Superior temporal gyrus (tissue), 1 donor: ENCODE measurements around the gene MUC5B.
"Not testable (repeated sequence)": the region's sequence is repeated elsewhere in the genome, so short reads cannot be mapped to it uniquely, and the experiment has no call there.

Experiments used
- DNase-seq: peaks from one replicate; pipeline ENCODE4 v3.0.0-alpha.2; 2016; ENCODE audit errors: extremely low spot score

Gene MUC5B

DNA sequence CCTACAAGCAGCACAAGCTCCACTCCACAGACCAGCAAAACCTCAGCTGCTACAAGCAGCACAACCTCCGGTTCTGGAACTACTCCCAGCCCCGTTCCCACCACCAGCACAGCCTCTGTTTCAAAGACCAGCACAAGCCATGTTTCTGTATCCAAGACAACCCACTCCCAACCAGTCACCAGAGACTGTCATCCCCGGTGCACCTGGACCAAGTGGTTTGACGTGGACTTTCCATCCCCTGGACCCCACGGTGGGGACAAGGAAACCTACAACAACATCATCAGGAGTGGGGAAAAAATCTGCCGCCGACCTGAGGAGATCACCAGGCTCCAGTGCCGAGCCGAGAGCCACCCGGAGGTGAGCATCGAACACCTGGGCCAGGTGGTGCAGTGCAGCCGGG is 33.0 kb upstream of the MUC5B start:
- DNase-seq = not testable (repeated sequence)

DNA sequence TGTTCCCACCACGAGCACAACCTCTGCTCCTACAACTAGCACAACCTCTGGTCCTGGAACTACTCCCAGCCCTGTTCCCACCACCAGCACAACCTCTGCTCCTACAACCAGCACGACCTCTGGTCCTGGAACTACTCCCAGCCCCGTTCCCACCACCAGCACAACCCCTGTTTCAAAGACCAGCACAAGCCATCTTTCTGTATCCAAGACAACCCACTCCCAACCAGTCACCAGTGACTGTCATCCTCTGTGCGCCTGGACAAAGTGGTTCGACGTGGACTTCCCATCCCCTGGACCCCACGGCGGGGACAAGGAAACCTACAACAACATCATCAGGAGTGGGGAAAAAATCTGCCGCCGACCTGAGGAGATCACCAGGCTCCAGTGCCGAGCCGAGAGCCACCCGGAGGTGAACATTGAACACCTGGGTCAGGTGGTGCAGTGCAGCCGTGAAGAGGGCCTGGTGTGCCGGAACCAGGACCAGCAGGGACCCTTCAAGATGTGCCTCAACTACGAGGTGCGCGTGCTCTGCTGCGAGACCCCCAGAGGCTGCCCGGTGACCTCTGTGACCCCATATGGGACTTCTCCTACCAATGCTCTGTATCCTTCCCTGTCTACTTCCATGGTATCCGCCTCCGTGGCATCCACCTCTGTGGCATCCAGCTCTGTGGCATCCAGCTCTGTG is 30.9 kb upstream of the MUC5B start:
- DNase-seq = not testable (repeated sequence)

DNA sequence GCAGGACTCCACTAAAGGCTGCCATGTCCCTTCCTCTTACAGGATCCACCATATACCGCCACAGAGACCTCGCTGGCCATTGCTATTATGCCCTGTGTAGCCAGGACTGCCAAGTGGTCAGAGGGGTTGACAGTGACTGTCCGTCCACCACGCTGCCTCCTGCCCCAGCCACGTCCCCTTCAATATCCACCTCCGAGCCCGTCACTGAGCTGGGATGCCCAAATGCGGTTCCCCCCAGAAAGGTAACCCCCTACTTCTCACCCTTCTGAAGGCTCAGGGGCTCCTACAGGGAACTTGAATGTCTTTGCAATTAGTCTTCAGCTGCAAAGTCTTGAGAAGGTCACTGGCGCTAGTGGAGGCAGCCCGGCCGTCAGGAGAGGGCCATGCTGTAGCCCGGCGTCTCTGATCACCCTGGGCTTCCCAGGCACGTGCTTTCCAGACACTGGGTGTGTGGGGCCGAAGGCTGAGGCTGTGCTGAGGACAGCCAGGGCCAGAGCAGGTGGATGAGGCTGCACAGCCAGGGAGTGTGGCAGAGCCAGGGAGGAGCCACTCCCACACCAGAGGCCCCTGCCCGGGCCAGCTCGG is 30.0 kb upstream of the MUC5B start:
- DNase-seq = no peak

DNA sequence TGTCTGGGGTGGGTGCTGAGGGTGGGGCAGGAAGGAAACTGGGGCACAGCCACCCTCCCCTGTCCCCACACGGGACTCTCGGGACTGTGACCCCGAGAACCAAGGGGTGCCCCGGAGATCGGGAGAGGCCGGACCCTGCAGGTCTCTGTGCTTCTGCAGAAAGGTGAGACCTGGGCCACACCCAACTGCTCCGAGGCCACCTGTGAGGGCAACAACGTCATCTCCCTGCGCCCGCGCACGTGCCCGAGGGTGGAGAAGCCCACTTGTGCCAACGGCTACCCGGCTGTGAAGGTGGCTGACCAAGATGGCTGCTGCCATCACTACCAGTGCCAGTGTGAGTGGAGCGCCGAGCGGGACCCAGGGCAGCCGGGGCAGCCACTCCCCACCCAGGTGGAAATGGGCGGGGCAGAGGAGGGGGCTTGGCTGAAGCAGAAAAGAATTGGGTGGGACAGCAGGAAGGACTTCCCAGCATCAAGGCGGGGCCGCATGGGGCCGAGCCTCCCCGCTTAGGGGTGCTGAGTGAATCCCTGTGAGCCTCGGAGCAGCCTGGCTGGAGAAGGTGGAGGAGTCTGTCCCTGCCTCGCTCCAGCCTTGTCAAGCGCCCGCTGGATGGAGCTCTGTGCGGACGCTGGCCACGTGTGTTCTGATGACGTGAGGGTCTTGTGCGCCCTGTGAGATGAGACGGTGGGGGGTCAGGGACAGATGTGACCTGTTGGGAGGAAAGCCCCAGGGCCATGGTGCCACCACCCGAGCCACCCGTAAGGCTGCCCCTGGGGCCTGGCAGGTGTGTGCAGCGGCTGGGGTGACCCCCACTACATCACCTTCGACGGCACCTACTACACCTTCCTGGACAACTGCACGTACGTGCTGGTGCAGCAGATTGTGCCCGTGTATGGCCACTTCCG is 29.3 kb upstream of the MUC5B start:
- DNase-seq = no peak

DNA sequence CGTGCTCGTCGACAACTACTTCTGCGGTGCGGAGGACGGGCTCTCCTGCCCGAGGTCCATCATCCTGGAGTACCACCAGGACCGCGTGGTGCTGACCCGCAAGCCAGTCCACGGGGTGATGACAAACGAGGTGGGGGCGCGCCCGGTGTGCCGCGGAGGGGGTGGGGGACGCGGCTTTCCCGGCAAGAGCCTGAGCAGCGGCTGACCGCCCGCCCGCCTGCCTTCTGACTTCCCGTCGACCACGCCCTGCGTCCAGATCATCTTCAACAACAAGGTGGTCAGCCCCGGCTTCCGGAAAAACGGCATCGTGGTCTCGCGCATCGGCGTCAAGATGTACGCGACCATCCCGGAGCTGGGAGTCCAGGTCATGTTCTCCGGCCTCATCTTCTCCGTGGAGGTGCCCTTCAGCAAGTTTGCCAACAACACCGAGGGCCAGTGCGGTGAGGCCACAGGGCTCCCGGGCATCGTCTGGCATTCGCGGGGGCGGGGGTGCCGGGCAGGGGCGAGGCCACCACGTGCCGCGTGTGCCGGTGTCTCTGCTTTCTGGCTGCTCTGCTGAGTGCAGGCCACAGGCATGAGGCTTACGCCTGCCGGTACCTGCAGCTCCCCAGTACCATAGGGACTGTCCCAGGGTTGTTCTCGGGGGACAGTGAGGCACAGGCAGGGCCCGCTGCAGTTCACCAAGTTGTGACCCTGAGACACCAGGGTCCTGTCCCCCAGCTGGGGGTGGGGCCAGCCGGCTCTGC is 28.5 kb upstream of the MUC5B start:
- no peak for DNase-seq

DNA sequence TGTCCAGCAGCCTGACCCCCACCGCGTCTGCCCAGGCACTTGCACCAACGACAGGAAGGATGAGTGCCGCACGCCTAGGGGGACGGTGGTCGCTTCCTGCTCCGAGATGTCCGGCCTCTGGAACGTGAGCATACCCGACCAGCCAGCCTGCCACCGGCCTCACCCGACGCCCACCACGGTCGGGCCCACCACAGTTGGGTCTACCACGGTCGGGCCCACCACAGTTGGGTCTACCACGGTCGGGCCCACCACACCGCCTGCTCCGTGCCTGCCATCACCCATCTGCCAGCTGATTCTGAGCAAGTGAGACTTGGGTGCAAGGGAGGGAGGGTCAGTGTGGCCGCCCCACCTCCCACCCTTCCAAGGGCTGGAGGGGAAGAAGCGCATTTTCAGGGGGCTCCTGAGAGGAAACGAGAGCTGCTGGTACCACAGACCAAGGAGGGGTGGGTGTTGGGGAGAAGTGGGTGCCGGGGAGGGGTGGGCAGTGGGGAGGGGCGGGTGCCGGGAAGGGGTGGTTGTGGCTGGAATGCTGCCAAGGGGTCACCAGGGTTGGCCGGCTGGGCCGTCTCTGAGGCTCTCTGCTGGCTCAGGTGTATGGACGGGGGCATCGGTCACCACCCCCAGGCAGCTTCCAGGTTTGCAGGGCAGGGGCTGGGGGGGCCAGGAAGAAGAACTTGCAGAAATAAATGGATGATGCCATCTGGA is 27.7 kb upstream of the MUC5B start:
- DNase-seq = no peak

DNA sequence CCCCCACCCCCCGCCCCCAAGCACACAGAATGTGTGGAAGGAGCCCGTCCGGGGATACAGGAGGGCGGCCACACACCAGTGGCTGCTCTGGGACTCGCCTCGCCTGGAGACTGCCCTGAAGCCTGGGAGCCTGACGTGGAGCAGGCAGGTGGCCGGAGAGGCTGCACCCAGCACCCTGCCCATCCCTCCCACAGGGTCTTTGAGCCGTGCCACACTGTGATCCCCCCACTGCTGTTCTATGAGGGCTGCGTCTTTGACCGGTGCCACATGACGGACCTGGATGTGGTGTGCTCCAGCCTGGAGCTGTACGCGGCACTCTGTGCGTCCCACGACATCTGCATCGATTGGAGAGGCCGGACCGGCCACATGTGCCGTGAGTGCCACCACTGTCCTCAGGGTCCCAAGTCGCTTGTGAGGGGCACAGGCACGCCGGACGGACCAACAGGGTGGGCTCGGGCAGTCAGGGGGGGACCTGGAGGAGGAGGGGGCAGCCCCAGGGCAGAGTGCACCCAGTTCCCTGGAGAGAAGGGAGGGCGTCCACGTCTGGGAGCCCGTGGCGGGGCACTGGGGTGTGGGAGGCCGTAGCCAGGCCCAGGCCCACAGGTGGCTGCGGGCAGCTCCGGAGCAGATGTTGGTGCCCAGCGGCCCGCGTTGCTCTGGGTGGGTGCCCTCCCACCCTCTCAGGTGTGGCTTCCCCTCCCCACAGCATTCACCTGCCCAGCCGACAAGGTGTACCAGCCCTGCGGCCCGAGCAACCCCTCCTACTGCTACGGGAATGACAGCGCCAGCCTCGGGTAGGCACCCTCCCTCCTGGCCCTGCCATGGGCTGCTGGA is 27.0 kb upstream of the MUC5B start:
- no peak for DNase-seq

DNA sequence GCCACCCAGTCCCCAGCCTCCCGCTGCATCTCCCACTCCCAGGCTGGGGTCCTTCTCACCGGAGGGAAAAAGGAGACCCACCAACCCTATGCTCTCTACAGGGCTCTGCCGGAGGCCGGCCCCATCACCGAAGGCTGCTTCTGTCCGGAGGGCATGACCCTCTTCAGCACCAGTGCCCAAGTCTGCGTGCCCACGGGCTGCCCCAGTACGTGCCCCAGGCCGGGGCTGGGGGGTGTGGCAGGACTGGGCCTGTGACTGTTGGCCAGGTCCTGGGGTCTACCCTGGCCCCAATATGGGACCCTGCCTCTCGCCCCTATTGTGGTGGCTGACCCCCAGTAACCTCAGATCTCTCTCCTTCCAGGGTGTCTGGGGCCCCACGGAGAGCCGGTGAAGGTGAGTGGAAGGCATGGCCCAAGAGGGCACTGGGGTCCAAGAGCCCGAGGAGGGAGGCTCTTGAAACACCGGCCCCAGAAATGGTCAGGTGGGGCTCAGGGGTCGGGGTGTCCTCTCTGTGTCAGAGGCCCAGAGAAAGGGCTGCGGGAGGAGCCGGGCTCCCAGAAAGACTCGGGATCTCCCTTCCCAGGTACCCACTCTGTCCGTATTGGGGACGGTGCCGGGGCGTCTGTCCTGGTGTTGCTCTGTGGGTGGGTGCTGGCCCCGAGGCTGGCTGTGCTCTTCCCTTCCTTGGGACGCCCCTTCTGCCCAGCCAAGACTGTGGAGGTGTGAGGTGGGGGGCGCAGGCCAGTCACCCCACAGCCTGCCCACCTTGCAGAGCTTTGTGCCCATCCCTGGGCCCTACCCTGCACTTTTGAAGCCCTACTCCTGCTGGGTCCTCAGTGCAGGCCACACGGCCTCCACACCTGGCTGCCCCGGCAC is 26.1 kb upstream of the MUC5B start:
- DNase-seq = no peak

DNA sequence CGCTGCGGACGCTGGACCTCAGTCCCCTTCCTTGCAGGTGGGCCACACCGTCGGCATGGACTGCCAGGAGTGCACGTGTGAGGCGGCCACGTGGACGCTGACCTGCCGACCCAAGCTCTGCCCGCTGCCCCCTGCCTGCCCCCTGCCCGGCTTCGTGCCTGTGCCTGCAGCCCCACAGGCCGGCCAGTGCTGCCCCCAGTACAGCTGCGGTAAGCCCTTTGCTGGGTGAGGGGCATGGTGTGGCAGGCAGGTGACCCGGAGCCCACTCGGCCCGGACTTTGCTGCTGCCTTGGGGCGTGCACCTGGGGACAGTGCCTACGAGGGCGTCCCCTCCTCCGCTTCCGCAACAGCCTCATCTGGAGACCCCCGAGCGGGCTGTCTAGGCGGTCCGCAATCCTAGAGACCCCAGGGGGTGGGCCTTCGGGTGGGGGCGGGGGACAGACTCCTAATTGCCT is 25.4 kb upstream of the MUC5B start:
- no peak for DNase-seq

DNA sequence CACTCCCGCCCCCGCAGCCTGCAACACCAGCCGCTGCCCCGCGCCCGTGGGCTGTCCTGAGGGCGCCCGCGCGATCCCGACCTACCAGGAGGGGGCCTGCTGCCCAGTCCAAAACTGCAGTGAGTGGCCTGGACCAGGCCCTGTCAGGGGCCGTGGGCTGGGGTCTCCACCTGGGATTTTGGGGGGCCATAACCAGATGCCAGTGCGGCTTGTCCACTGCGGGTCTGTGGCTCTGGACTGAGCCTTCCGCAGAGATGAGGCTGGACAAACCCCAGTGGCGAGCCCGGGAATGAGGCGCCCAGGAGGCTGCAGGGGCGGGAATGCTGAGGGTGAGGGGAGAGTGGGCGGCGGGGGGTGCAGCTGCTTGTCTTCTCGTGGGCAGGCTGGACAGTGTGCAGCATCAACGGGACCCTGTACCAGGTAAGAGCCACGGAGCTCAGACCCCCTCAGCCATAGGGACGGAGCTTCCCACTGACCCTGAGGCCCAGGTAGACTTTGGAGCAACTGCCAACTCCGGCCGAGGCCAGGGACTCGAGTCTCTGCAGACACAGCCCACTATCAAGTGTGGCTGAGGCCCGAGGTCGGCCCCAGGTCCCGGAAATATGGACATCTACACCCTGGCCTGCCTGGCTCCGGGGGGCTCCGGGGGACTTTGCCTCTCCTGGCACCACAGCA is 24.8 kb upstream of the MUC5B start:
- DNase-seq = no peak

DNA sequence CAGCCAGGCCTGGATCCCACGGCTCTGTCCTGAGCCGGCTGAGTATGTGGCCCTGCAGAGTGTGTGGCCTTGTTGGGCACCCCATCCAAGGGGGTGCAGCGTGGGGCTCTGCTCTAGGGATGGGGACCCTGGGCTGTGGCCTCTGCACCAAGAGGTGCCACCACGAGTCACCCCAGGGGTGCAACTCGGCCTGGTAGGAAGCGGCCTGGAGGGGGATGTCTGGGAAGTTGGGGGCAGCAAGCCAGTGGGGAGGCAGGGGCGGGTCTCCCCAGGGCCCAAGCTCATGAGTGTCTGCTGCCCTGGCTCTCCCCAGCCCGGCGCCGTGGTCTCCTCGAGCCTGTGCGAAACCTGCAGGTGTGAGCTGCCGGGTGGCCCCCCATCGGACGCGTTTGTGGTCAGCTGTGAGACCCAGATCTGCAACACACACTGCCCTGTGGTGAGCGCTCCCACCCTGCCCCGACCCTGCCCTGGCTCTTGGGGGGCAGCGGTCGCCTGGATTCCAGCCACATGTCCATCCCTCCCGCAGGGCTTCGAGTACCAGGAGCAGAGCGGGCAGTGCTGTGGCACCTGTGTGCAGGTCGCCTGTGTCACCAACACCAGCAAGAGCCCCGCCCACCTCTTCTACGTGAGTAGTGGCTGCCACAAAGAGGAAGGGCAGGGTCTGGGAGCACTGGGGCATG is 24.2 kb upstream of the MUC5B start:
- DNase-seq = no peak

DNA sequence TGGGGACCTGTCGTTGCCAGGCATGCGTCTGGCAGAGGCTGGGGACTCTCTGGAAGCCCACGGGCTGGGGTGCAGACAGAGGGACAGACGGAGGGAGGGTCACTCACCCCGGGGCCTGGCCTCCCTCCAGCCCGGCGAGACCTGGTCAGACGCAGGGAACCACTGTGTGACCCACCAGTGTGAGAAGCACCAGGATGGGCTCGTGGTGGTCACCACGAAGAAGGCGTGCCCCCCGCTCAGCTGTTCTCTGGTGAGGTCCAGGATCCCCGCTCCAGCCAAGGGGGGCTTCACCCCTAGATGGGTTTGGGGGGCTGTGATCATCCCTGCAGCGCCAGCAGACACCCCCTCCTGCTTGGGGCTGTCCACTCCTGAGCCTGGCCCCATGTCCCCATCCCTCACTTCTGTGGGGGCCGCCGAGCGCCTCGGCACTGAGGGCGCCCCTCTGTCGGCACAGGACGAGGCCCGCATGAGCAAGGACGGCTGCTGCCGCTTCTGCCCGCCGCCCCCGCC is 23.6 kb upstream of the MUC5B start:
- no peak for DNase-seq

DNA sequence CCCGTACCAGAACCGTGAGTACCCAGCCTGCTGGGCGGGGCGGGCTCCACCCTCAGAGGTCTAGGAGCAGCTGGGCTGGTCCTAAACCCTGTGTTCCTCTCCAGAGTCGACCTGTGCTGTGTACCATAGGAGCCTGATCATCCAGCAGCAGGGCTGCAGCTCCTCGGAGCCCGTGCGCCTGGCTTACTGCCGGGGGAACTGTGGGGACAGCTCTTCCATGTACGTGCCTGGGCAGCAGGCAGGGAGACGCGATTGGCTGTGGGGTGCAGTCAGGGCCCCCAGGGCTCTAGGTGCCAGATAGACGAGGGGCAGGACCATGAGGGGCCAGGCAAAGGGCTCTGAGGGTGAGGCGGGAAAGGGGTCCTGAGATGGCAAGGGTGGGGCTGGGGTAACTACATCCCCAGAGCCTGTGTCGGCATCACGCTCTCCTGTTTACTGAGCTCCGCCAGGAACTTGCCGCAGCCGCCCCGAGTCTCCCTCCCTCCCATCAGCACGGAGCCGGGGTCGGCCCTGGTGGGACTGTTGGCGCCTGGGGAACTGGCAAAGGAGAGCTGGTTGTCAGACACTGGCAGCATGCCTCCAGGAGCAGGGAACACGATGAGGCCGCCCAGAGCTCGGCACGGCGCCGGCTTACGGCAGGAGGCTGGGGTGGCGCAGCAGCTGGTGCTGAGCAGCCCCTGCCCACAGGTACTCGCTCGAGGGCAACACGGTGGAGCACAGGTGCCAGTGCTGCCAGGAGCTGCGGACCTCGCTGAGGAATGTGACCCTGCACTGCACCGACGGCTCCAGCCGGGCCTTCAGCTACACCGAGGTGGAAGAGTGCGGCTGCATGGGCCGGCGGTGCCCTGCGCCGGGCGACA is 22.9 kb upstream of the MUC5B start:
- no peak for DNase-seq

DNA sequence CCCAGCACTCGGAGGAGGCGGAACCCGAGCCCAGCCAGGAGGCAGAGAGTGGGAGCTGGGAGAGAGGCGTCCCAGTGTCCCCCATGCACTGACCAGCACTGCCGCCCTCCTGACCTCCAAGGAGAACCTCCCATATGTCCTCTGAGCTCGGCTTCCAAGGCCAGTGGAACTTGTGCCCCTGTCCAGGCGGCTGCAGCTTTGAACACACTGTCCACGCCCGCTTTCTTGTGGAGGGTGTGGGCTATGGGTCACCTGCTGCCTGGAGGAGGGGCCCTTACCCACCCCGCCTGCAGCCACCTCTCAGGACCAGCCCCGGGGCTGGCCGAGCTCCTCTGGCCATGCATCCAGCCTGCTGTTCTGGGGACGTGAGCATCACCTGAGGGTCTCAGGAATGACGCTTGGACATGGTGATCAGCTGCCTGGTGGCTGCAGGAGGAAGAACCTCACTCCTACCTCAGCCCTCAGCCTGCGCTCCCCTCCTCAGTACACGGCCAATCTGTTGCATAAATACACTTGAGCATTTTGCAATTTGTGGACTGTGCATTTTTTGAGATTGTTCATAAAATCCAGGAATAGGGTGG is 22.2 kb upstream of the MUC5B start:
- DNase-seq = no peak

DNA sequence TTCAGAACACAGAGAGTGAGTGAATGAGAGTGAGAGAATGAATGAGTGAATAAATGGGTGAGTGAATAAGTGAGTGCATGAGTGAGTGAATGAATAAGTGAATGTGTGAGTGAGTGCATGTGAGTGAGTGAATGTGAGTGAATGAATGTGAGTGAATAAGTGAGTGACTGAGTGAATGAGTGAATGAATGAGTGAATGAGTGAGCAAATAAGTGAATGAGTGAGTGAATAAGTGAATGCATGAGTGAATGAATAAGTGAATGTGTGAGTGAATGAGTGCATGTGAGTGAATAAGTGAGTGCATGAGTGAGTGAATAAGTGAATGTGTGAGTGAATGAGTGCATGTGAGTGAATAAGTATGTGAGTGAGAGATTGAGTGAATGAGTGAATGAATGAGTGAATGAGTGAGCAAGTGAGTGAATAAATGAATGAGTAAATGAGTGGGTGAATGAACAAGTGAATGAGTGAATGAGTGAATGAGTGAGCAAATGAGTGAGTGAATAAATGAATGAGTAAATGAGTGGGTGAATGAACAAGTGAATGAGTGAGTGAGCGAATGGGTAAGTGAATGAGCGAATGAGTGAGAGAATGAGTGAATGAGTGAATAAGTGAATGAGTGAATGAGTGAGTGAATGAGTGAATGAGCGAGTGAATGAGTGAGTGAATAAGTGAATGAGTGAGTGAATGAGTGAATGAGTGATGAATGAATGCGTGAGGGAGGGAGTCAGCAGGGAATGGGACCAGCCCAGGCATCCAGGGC is 21.3 kb upstream of the MUC5B start:
- DNase-seq = no peak

DNA sequence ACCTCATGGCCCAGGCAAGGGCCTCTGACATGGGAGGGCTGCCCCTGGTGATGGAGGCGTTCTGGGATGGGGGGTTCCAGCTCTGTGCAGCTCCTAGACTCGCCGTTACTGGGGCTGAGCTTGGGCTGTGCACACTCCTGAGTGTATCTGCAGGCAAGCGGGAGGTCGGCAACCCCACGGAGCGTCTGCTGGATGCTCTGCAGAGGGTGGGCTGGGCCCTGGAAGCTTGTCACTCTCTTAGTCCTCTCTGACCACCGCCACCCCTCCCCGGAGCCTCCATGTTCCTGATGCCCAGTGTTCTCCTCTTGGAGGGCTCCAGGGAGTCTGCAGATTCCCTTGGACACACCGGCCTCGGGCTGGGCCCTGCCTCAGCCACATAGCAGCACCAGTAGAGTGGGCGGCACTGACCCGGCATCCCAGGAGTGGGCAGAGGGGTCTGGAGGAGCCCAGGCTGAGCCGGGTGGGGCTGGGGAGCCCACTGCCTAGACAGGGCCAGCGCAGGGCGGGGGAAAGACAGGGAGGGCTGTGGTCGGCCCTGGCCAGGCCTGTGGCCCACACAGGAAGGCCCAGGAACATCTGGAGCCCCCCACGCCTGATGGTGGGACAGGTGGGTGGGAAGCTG is 20.6 kb upstream of the MUC5B start:
- DNase-seq = no peak
